ENCODE data around the gene ICAM2. TPM values are rescaled to one million over a fixed set of nuclear protein-coding genes. Genes with fewer than 3 reads are reported as not detected.
A peak's percentile ranks its signal among the peaks of the same experiment; 100 is the strongest.

ICAM2 gene
- total and polyA plus RNA-seq, 4 donors: 9.6 to 17.5 (median 12.4) TPM

DNA sequence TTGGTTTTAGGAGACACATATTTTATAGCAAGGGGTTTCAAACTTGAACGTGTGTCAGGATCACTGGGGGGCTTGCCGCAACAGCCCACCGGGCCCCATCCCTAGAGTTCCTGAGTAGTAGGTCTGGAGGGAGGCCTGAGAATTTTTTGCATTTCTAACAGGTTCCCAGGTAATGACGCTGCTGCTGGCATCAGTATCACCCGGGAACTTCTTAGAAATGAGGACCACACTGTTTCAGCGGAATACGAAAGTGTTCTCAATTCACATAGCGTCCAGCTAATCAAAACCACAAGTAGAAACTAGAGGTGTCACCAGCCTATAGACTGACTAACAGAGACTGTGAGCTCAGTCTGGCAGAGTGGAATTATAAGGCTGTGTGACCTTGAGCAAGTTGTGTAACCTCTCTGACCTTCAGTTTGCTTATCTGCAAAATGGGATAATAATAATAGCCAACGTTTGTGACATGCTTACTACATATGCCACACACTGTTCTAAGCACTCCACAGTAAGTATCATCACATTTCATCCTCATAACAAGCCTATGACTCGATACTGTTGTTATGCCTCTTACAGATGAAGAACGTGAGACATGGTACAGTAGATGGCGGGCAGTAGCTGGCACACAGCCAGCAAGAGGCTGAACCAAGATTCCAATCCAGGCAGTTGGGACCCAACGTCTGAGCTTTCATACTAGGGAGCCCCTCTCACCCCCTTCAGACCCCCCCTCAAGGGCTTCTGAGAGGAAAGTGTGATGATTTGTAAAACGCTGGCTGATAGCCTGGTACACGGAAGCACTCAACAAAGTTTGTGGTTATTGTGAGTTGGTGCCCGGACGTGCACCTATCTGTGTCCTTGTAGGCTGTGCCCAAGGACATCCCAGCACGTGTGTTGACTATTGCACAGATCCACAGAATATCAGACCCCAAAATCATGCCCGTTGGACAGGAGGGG, 4.6 kb upstream of the ICAM2 start:
- no peak for DNase-seq (ENCODE audit: low spot score)
- TF ChIP-seq FOXA2 (IDR thresholded peaks at IDR 0.05): no peak
- TF ChIP-seq, protein P1, sequence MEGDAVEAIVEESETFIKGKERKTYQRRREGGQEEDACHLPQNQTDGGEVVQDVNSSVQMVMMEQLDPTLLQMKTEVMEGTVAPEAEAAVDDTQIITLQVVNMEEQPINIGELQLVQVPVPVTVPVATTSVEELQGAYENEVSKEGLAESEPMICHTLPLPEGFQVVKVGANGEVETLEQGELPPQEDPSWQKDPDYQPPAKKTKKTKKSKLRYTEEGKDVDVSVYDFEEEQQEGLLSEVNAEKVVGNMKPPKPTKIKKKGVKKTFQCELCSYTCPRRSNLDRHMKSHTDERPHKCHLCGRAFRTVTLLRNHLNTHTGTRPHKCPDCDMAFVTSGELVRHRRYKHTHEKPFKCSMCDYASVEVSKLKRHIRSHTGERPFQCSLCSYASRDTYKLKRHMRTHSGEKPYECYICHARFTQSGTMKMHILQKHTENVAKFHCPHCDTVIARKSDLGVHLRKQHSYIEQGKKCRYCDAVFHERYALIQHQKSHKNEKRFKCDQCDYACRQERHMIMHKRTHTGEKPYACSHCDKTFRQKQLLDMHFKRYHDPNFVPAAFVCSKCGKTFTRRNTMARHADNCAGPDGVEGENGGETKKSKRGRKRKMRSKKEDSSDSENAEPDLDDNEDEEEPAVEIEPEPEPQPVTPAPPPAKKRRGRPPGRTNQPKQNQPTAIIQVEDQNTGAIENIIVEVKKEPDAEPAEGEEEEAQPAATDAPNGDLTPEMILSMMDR (IDR thresholded peaks at IDR 0.05; ENCODE audit: low read depth, low read length, missing input control): no peak
- TF ChIP-seq TAF1 (conservative IDR thresholded peaks at IDR 0.05): no peak
- no peak for TF ChIP-seq JUND (IDR thresholded peaks at IDR 0.05)
- no peak for TF ChIP-seq FOXA1 (IDR thresholded peaks at IDR 0.05)
- no peak for TF ChIP-seq HNF4G (IDR thresholded peaks at IDR 0.05)
- no peak for TF ChIP-seq EGR1 (IDR thresholded peaks at IDR 0.05; ENCODE audit: low read depth in 2 of 2)
- Histone ChIP-seq H3K27me3 (ENCODE audit: control insufficient read depth in 4 of 4, insufficient read depth in 4 of 4, low read length in 3 of 4) (no peaks in the 10 kb centered on the region), H3K4me1 (ENCODE audit: control insufficient read depth in 4 of 4, insufficient read depth in 4 of 4, low read length in 3 of 4) (peaks cover 0 to 8% (median 2%) of the 10 kb centered on the region in 4 donors), H3K9ac (ENCODE audit: low read depth in 1 of 2, low read length in 2 of 2) (no peak overlapping the region), H3K36me3 (ENCODE audit: control insufficient read depth in 4 of 4, insufficient read depth in 3 of 4, low read depth in 1 of 4, low read length in 3 of 4) (no peaks in the 10 kb centered on the region), H3K4me3 (ENCODE audit: low read depth in 1 of 3, low read length in 3 of 3) (no peak overlapping the region), H3K9me3 (ENCODE audit: control insufficient read depth in 4 of 4, low read length in 3 of 4) (no peaks in the 10 kb centered on the region), H3K27ac (ENCODE audit: low read depth in 1 of 2, low read length in 2 of 2) (peak overlapping the region in 1 of 2 donors; percentile 22)
- 71% methylated on average over 19 of the region's 19 CpGs for WGBS

DNA sequence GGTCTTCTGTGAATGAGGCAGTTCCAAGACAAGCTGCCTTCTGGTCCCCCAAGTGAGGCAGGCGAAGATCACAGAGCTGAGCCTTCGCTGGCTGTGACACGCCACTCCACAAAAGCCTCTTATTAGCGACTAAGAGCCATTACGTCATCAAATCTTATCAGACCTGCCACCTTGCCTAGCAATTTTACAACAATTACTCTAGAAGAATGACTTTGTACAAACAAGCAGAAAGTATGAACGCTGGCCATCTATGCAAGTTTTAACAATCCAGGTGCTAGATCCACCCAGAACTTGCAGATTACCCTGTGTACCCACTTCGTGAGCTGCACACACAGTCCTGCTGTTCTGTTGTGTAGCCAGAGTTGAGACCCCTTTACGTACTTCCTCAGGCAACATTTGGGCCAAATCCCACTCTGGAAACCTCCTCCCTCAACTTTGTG, 3.8 kb upstream of the ICAM2 start:
- no peaks in the 10 kb centered on the region for H3K9me3 ChIP-seq (ENCODE audit: control insufficient read depth in 4 of 4, low read length in 3 of 4)
- WGBS: 83% methylated on average over 8 of the region's 8 CpGs
- H3K4me3 ChIP-seq (ENCODE audit: low read depth in 1 of 3, low read length in 3 of 3): no peak overlapping the region
- TF ChIP-seq, protein P2, sequence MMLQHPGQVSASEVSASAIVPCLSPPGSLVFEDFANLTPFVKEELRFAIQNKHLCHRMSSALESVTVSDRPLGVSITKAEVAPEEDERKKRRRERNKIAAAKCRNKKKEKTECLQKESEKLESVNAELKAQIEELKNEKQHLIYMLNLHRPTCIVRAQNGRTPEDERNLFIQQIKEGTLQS (IDR thresholded peaks at IDR 0.05): no peak
- TF ChIP-seq HNF4A (conservative IDR thresholded peaks at IDR 0.05): no peak
- no peak for TF ChIP-seq JUND (IDR thresholded peaks at IDR 0.05)
- no peak for TF ChIP-seq EGR1 (IDR thresholded peaks at IDR 0.05; ENCODE audit: low read depth in 2 of 2)
- TF ChIP-seq RAD21 (IDR thresholded peaks at IDR 0.05): no peak
- TF ChIP-seq TAF1 (conservative IDR thresholded peaks at IDR 0.05): no peak
- no peak for TF ChIP-seq RXRA (IDR thresholded peaks at IDR 0.05)
- TF ChIP-seq, protein P3, sequence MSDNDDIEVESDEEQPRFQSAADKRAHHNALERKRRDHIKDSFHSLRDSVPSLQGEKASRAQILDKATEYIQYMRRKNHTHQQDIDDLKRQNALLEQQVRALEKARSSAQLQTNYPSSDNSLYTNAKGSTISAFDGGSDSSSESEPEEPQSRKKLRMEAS (IDR thresholded peaks at IDR 0.05): no peak
- no peak for TF ChIP-seq FOXA1 (IDR thresholded peaks at IDR 0.05)
- no peak for TF ChIP-seq HNF4G (IDR thresholded peaks at IDR 0.05)
- no peak for TF ChIP-seq NR2F2 (IDR thresholded peaks at IDR 0.05)
- TF ChIP-seq GABPA (IDR thresholded peaks at IDR 0.05 in 1 of 2, conservative IDR thresholded peaks at IDR 0.05 in 1 of 2): no peak
- no peak for TF ChIP-seq FOXA2 (IDR thresholded peaks at IDR 0.05)
- TF ChIP-seq, protein P4, sequence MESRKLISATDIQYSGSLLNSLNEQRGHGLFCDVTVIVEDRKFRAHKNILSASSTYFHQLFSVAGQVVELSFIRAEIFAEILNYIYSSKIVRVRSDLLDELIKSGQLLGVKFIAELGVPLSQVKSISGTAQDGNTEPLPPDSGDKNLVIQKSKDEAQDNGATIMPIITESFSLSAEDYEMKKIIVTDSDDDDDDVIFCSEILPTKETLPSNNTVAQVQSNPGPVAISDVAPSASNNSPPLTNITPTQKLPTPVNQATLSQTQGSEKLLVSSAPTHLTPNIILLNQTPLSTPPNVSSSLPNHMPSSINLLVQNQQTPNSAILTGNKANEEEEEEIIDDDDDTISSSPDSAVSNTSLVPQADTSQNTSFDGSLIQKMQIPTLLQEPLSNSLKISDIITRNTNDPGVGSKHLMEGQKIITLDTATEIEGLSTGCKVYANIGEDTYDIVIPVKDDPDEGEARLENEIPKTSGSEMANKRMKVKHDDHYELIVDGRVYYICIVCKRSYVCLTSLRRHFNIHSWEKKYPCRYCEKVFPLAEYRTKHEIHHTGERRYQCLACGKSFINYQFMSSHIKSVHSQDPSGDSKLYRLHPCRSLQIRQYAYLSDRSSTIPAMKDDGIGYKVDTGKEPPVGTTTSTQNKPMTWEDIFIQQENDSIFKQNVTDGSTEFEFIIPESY (IDR thresholded peaks at IDR 0.05): no peak
- TF ChIP-seq SP1 (IDR thresholded peaks at IDR 0.05): no peak
- TF ChIP-seq, protein P1 (IDR thresholded peaks at IDR 0.05; ENCODE audit: low read depth, low read length, missing input control): no peak
- TF ChIP-seq YY1 (IDR thresholded peaks at IDR 0.05): no peak
- no peaks in the 10 kb centered on the region for H3K36me3 ChIP-seq (ENCODE audit: control insufficient read depth in 4 of 4, insufficient read depth in 3 of 4, low read depth in 1 of 4, low read length in 3 of 4)
- no peaks in the 10 kb centered on the region for H3K27me3 ChIP-seq (ENCODE audit: control insufficient read depth in 4 of 4, insufficient read depth in 4 of 4, low read length in 3 of 4)
- H3K4me1 ChIP-seq (ENCODE audit: control insufficient read depth in 4 of 4, insufficient read depth in 4 of 4, low read length in 3 of 4): peaks cover 0 to 8% (median 2%) of the 10 kb centered on the region in 4 donors
- no peak for DNase-seq (ENCODE audit: low spot score)
- H3K27ac ChIP-seq (ENCODE audit: low read depth in 1 of 2, low read length in 2 of 2): no peak overlapping the region
- no peak overlapping the region for H3K9ac ChIP-seq (ENCODE audit: low read depth in 1 of 2, low read length in 2 of 2)

Data from liver (tissue), 9 donors.